Transverse colon (tissue), 4 donors: ENCODE data around the gene UBE2K.

Experiments
- CTCF ChIP-seq, 5 experiments: fragments of 200-600 bp in 3 of 5; fragments of 450-650 bp in 2 of 5; sonication (generic) in 3 of 5; IDR thresholded peaks; 1 replicate in 2 of 5; 2 replicates in 3 of 5; pipeline ENCODE4 v1.5.1; 2016 to 2017; ENCODE audit warnings: antibody characterized with exemption in 5 of 5, inconsistent platforms in 3 of 5, mild to moderate bottlenecking in 2 of 5, moderate library complexity in 1 of 5
- EP300 ChIP-seq: sonication (generic); formaldehyde crosslinking; IDR thresholded peaks from one replicate; pipeline ENCODE4 v1.6.1; 2017; ENCODE audit warnings: antibody characterized with exemption, low read depth
- POLR2A ChIP-seq: fragments of 450-650 bp; IDR thresholded peaks from one replicate; pipeline ENCODE4 v1.6.1; 2016; ENCODE audit warnings: antibody characterized with exemption, mild to moderate bottlenecking, moderate library complexity
- POLR2AphosphoS5 ChIP-seq, 3 donors: sonication (generic); formaldehyde crosslinking; IDR thresholded peaks; one replicate each; pipeline ENCODE4 v1.6.1; 2016; ENCODE audit warnings: antibody characterized with exemption in 3 of 3

GRCh38 chr4:39667706-39668105, 30.2 kb upstream of the UBE2K start:
- TF ChIP-seq POLR2AphosphoS5 (IDR thresholded peaks at IDR 0.05), result no peak
- no peak for TF ChIP-seq POLR2A
- TF ChIP-seq CTCF (IDR thresholded peaks at IDR 0.05), result no peak
- no peak for TF ChIP-seq EP300
